Activated T-helper 17 cell treated with anti-CD3 and anti-CD28 coated beads, Interleukin-2, amount 50 U/mL, for 72 hours (primary cell): ENCODE data around the gene MCRIP2. TPM values are rescaled to one million over a fixed set of nuclear protein-coding genes. Genes with fewer than 3 reads are reported as not detected.

Experiments used
- ATAC-seq: fragments of 150-1000 bp; cut with Tn5 transposase; replicated peaks from 2 replicates; pipeline ENCODE4 v1.10.0; 2021; ENCODE audit warnings: mild to moderate bottlenecking, moderate library complexity
- H3K27ac Mint-ChIP-seq: one replicate; pipeline ENCODE4 v1.8.0; 2022; ENCODE audit warnings: mixed read lengths
- H3K27me3 Mint-ChIP-seq: one replicate; pipeline ENCODE4 v1.8.0; 2022; ENCODE audit warnings: mixed read lengths
- H3K36me3 Mint-ChIP-seq: one replicate; pipeline ENCODE4 v1.8.0; 2022; ENCODE audit warnings: low read depth, mild to moderate bottlenecking, mixed read lengths
- H3K4me1 Mint-ChIP-seq: one replicate; pipeline ENCODE4 v1.8.0; 2022; ENCODE audit warnings: mixed read lengths
- H3K4me3 Mint-ChIP-seq: one replicate; pipeline ENCODE4 v1.8.0; 2022; ENCODE audit warnings: mild to moderate bottlenecking, mixed read lengths
- H3K9me3 Mint-ChIP-seq: one replicate; pipeline ENCODE4 v1.8.0; 2022; ENCODE audit warnings: mixed read lengths
- total RNA-seq, 2 donors: library from RNA; stranded (reverse); gene quantifications; one replicate each; pipeline ENCODE4 v1.2.3, GENCODE V29; 2022

The MCRIP2 gene
- total RNA-seq, 2 donors from 2014 or later, result 29.2 to 54.5 TPM

GRCh38 chr16:625977-626765 is 15.5 kb upstream of the MCRIP2 start:
- H3K4me1 Mint-ChIP-seq, result no peaks in the 10 kb centered on the region

DNA sequence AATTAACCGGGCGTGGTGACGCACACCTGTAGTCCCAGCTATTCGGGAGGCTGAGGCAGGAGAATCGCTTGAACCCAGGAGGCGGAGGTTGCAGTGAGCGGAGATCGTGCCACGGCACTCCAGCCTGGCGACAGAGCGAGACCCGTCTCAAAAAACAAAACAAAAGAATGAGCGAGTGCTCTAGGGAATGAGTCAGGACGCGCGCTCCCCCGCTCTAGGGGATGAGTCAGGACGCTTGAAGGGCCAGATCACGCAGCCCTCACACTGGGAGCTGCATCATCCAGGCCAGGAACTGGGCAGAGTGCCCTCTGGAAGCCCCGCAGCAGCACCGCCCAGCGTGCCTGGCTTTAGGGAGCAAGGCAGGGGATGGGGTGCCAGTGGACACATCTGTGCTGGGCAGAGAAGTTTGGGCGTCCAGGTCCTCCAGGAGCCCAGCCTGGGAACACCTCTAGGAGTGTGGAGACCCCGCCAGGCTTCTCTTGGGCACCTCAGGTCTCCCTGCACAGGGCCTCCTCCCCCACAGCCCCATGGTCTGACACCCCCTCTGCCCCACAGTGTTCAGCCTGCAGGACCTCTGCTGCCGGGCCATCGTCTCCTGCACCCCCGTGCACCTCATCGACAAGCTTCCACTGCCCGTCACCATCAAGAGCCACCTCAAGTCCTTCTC is 14.7 kb upstream of the MCRIP2 start:
- no peaks in the 10 kb centered on the region for H3K9me3 Mint-ChIP-seq
- no peak for ATAC-seq
- H3K36me3 Mint-ChIP-seq, result no peaks in the 10 kb centered on the region
- no peaks in the 10 kb centered on the region for H3K27me3 Mint-ChIP-seq
- no peak overlapping the region for H3K4me3 Mint-ChIP-seq
- H3K4me1 Mint-ChIP-seq, result no peaks in the 10 kb centered on the region
- H3K27ac Mint-ChIP-seq, result no peak overlapping the region

More at GRCh38 chr16:625977-626765, 15.5 kb upstream of the MCRIP2 start:
- no peak for ATAC-seq
- Mint-ChIP-seq H3K4me3 (no peak overlapping the region), H3K36me3 (no peaks in the 10 kb centered on the region), H3K27me3 (no peaks in the 10 kb centered on the region), H3K27ac (no peak overlapping the region), H3K9me3 (no peaks in the 10 kb centered on the region)

- Mint-ChIP-seq H3K4me3 (no peak overlapping the region), H3K36me3 (no peaks in the 10 kb centered on the region), H3K4me1 (no peaks in the 10 kb centered on the region), H3K27ac (no peak overlapping the region), H3K27me3 (no peaks in the 10 kb centered on the region), H3K9me3 (no peaks in the 10 kb centered on the region)
- no peak for ATAC-seq
Measured at GRCh38 chr16:627454-628239, 14.0 kb upstream of the MCRIP2 start.

GRCh38 chr16:628321-629061 is 13.1 kb upstream of the MCRIP2 start:
- H3K4me3 Mint-ChIP-seq, result no peak overlapping the region
- H3K27me3 Mint-ChIP-seq, result no peaks in the 10 kb centered on the region
- H3K4me1 Mint-ChIP-seq, result no peaks in the 10 kb centered on the region
- H3K9me3 Mint-ChIP-seq, result no peaks in the 10 kb centered on the region
- ATAC-seq, result no peak
- no peaks in the 10 kb centered on the region for H3K36me3 Mint-ChIP-seq
- H3K27ac Mint-ChIP-seq, result no peak overlapping the region

DNA sequence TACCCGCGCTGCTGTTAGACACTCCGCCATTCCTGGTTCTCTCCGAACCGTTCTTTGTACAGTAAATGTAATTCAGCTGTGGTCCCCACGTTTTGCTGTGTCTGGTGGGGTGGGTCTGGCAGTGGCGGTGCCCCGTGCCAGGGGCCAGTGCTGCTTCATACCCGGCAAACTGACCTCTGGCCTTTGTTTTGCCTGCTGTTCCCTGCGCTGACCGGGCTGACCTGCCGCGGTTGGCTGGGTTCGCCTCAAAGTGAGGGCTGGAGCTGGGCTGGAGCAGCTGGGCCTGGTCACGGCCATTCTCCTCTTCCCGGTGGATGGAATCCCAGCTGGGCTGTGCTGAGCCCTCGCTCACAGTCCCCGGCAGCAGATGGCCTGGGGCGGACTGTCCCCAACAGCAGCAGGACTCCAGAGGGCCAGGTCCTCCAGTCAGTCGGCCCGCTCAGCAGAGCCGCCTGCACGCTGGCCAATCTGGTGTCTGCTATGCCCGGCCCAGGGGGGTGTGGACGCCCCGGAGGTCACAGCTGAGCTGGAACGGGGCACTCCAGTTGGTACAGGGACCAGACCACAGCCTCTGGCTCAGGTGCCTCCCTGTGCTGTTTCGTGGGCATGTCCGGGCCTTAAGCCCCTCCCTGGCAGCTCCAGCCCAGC is 12.3 kb upstream of the MCRIP2 start:
- Mint-ChIP-seq H3K36me3 (peaks cover 4% of the 10 kb centered on the region), H3K27ac (no peak overlapping the region), H3K27me3 (no peaks in the 10 kb centered on the region), H3K9me3 (no peaks in the 10 kb centered on the region), H3K4me1 (no peaks in the 10 kb centered on the region), H3K4me3 (no peak overlapping the region)
- no peak for ATAC-seq

DNA sequence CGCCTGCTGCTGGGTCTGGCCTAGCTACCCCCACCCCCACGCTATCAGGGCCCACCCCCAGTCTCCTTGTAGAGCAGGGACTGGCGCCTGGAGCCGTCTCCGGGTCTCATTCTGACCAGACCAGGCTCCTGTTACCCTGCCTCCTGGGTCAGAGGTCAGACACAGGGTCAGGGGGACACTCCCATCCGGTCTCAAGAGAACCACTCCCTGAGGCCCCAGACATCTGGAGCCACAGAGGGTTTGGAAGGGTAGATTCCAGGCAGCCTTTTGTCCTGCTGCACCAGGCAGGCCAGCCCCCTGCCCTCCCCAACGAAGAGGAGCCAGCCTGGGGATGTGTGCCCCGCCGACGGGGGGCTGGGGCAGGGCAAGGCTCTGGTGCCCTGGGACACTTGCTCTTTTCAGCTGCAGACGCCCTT is 11.8 kb upstream of the MCRIP2 start:
- Mint-ChIP-seq H3K27ac (no peak overlapping the region), H3K36me3 (peaks cover 7% of the 10 kb centered on the region), H3K4me1 (no peaks in the 10 kb centered on the region), H3K27me3 (no peaks in the 10 kb centered on the region), H3K9me3 (no peaks in the 10 kb centered on the region), H3K4me3 (no peak overlapping the region)
- no peak for ATAC-seq

DNA sequence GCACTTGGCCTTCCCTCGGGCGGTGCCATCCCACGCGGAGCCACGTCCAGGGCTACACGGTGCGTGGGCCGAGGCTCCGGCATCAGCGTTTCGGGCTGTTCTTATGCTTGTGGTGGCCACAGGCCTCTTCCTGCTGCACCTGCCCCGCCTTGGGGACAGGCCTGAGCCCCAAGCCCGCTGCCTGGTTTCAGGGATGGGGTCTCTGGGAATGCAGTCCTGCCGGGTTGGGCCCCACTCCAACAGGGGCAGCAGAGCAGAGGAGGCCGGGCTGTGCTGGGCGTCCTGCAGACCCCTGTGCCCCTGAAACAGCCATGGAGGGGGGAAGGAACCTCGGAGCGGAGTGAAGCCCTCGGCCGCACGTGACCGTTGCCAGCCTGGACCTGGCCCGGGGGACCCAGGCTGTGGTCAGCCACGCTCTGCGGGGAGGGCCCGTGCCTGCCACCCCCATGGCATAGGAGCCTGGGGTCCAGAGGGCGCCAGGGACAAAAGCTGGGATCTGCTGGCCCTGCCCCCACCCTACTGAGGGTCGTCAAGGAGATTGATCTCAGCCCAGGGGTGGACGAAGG is 11.3 kb upstream of the MCRIP2 start:
- no peaks in the 10 kb centered on the region for H3K27me3 Mint-ChIP-seq
- peaks cover 7% of the 10 kb centered on the region for H3K36me3 Mint-ChIP-seq
- H3K27ac Mint-ChIP-seq, result no peak overlapping the region
- H3K9me3 Mint-ChIP-seq, result no peaks in the 10 kb centered on the region
- no peak overlapping the region for H3K4me3 Mint-ChIP-seq
- H3K4me1 Mint-ChIP-seq, result no peaks in the 10 kb centered on the region
- ATAC-seq, result no peak

DNA sequence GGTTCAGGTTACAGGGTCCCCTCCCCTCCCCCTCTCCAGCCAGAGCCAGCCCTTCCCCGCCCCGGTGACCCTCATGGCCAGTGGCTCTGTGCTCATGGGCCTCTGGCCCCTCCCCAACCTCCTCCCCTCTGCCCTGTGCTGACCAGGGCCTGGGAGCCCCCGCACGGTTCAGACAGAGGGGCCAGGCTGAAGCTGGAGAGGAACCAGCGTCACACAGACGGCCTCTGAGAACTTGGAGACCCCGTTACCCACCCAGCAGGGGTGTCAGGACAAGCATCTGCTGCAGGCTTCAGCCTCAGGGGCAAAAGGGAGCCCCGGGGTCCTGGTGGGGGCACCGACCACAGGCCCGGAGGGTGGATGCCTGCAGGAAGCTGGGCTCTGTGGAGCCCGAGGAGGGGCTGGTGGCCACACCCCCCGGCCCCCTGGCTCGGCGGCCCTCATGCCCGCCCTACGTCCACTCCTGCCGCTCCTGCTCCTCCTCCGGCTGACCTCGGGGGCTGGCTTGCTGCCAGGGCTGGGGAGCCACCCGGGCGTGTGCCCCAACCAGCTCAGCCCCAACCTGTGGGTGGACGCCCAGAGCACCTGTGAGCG is 10.7 kb upstream of the MCRIP2 start, which contains the start of gene WFIKKN1:
TSS of gene WFIKKN1 (plus strand) at position 171 of the 591 bp plus-strand sequence. CDS start at position 440, 269 bp downstream.
- H3K36me3 Mint-ChIP-seq, result peaks cover 7% of the 10 kb centered on the region
- no peaks in the 10 kb centered on the region for H3K27me3 Mint-ChIP-seq
- no peak for ATAC-seq

DNA sequence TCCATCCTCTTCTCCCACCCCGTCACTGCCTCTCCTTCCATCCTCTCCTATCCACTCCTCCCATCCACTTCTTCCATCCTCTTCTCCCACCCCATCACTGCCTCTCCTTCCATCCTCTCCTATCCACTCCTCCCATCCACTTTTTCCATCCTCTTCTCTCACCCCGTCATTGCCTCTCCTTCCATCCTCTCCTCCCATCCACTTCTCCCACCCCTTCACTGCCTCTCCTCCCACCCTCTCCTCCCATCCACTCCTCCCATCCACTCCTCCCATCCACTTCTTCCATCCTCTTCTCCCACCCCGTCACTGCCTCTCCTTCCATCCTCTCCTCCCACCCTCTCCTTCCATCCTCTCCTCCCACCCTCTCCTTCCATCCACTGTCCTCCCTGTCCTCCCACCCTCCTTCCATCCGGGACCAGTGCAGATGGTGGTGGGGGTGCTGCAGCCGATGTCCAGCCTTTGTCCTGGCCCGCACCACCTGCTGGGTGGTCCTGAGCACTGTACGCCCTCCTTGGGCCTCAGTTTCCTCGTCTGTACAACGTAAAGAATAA is 9.7 kb upstream of the MCRIP2 start:
- no peaks in the 10 kb centered on the region for H3K9me3 Mint-ChIP-seq
- H3K27ac Mint-ChIP-seq, result no peak overlapping the region
- no peak for ATAC-seq
- no peak overlapping the region for H3K4me3 Mint-ChIP-seq
- H3K36me3 Mint-ChIP-seq, result peaks cover 14% of the 10 kb centered on the region
- H3K4me1 Mint-ChIP-seq, result peaks cover 6% of the 10 kb centered on the region
- no peaks in the 10 kb centered on the region for H3K27me3 Mint-ChIP-seq

More for the DNA sequence above, 10.7 kb upstream of the MCRIP2 start, which contains the start of gene WFIKKN1:
- Mint-ChIP-seq H3K27ac (no peak within 1 kb of the TSS), H3K9me3 (no peaks in the 10 kb centered on the region), H3K4me1 (no peaks in the 10 kb centered on the region), H3K4me3 (no peak within 1 kb of the TSS)

GRCh38 chr16:632486-633335 is 8.9 kb upstream of the MCRIP2 start:
- Mint-ChIP-seq H3K27ac (no peak overlapping the region), H3K4me1 (peaks cover 6% of the 10 kb centered on the region), H3K9me3 (no peaks in the 10 kb centered on the region), H3K36me3 (peaks cover 15% of the 10 kb centered on the region), H3K27me3 (no peaks in the 10 kb centered on the region), H3K4me3 (no peak overlapping the region)
- no peak for ATAC-seq

- peaks cover 6% of the 10 kb centered on the region for H3K4me1 Mint-ChIP-seq
- H3K9me3 Mint-ChIP-seq, result no peaks in the 10 kb centered on the region
- peaks cover 15% of the 10 kb centered on the region for H3K36me3 Mint-ChIP-seq
- H3K4me3 Mint-ChIP-seq, result no peak overlapping the region
- no peak for ATAC-seq
- H3K27ac Mint-ChIP-seq, result no peak overlapping the region
- no peaks in the 10 kb centered on the region for H3K27me3 Mint-ChIP-seq
Measured at GRCh38 chr16:633336-634050, 8.1 kb upstream of the MCRIP2 start.
